ENCODE data around the gene CTXND1. TPM values are rescaled to one million over a fixed set of nuclear protein-coding genes. Genes with fewer than 3 reads are reported as not detected.

CTXND1 gene
- total and polyA plus RNA-seq, 2 of the 8 experiments (the other 6 are each of a cell fraction or from before 2014, with no cell fraction given) = 0.03 TPM; not detected in 1

DNA sequence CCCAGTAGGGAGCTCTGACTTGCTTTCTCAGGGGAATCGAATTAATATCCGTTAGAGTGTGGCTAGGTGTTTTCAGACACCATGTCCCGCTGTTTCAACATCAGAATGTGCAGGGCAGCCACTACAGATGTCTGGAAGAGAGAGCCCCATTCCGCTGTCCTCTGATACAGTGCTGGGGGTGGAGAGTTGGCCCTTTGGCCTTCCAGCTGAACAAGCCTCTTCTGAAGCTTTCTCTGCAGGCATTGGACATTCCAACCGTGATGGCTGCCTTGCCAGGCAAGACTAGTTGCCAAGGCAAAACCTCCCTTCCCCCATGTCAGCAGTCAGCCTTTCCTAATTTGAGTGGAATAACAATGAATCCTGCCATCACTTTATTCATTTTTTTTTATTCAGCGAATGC, 97.7 kb downstream of the CTXND1 start:
- no peak for FAIRE-seq
- WGBS, 2 experiments (ENCODE audit: extremely low coverage in 1 of 2, insufficient coverage in 1 of 2, insufficient read length in 1 of 2, insufficient replicate concordance in 2 of 2, low coverage in 1 of 2, low lambda C conversion rate in 2 of 2, missing lambda C conversion rate in 1 of 2) = 84% methylated on average over 6 of the region's 6 CpGs; no CpG with 5 or more reads in 1 of the 2 experiments
- no peak overlapping the region; a peak in 1 of 4 replicates for H3K4me2 ChIP-seq (ENCODE audit: insufficient read depth in 1 of 2, low read depth in 2 of 2, low read length in 2 of 2)

More for the DNA sequence above, 97.7 kb downstream of the CTXND1 start:
- no peak overlapping the region for H2BK120ac ChIP-seq (replicated peaks; ENCODE audit: low read depth, low read length)
- no peak overlapping the region for H2AFZ ChIP-seq (ENCODE audit: low read length)
- ChIA-PET CTCF (ENCODE audit: partially characterized antibody) (interaction anchor here (1.0 to 1.6 kb wide), 5 partner anchors 18 to 155 kb away, joined by 3 to 5 read pairs (median 3); no protein-coding TSS in a partner anchor), POLR2A (ENCODE audit: partially characterized antibody) (interaction anchor here (0.6 to 1.5 kb wide), 7 partner anchors 13 to 357 kb away, joined by 3 to 6 read pairs (median 4); partner anchors contain the start of gene ZFAND6)
- H3K79me2 ChIP-seq (ENCODE audit: control insufficient read depth in 1 of 2, insufficient read depth in 2 of 2, low read length in 2 of 2) = no peaks in the 10 kb centered on the region
- no peak overlapping the region for H4K5ac ChIP-seq (ENCODE audit: insufficient read length, low read depth, low read length)
- H3K36me3 ChIP-seq (ENCODE audit: control insufficient read depth in 2 of 4, insufficient read depth in 4 of 4, low read length in 3 of 4) = no peaks in the 10 kb centered on the region; a peak in 1 of 8 replicates
- no peak overlapping the region for H3K56ac ChIP-seq (replicated peaks; ENCODE audit: insufficient read length, low read depth, low read length)
- no peak overlapping the region for H3K18ac ChIP-seq (ENCODE audit: extremely low read depth, low read length)
- DNase-seq (ENCODE audit: low read depth in 1 of 2, low spot score in 2 of 2) = no peak
- no peak overlapping the region for H3K4ac ChIP-seq (replicated peaks; ENCODE audit: insufficient read length, low read depth, low read length)
- peaks cover 3% of the 10 kb centered on the region; the same call in 1 of the 2 replicates for H3K79me1 ChIP-seq (ENCODE audit: low read depth, low read length)
- H3K14ac ChIP-seq (ENCODE audit: insufficient read length) = no peak overlapping the region
- no peak overlapping the region for H4K8ac ChIP-seq (ENCODE audit: extremely low read depth, insufficient read depth, low read length)
- H3K9ac ChIP-seq (replicated peaks in 1 of 4; ENCODE audit: extremely low read depth in 1 of 4, low read depth in 3 of 4, low read length in 3 of 4) = no peak overlapping the region
- no peak overlapping the region for H2BK20ac ChIP-seq (ENCODE audit: low read length)
- peaks cover 0 to 2% (median 0%) of the 10 kb centered on the region in 4 experiments; a peak in 2 of 7 replicates for H3K27me3 ChIP-seq (replicated peaks in 1 of 4; ENCODE audit: control insufficient read depth in 3 of 4, extremely low read depth in 1 of 4, insufficient read depth in 3 of 4, low read length in 3 of 4)
- H2BK15ac ChIP-seq (ENCODE audit: low read length) = no peak overlapping the region
- peak overlapping the region in 1 of 4 experiments; percentile 83; a peak in 1 of 8 replicates for H3K4me3 ChIP-seq (ENCODE audit: extremely low read depth in 1 of 4, insufficient read depth in 2 of 4, low read depth in 3 of 4, low read length in 4 of 4)
- H4K20me1 ChIP-seq (replicated peaks in 1 of 2; ENCODE audit: control insufficient read depth in 1 of 2, insufficient read depth in 2 of 2, low read length in 2 of 2) = peaks cover 0 to 3% of the 10 kb centered on the region in 2 experiments
- H3K23me2 ChIP-seq (ENCODE audit: low read depth, low read length) = peaks cover 9% of the 10 kb centered on the region
- no peak for TF ChIP-seq BACH1 (IDR thresholded peaks at IDR 0.05; ENCODE audit: low read length)
- no peak for TF ChIP-seq SP2 (IDR thresholded peaks at IDR 0.05; ENCODE audit: low read length)
- TF ChIP-seq POLR2A (IDR thresholded peaks at IDR 0.05; ENCODE audit: control extremely low read depth in 1 of 2, low read depth in 2 of 2, low read length in 2 of 2) = no peak
- no peak overlapping the region for H3K23ac ChIP-seq (ENCODE audit: insufficient read length)
- no peak overlapping the region for H2BK12ac ChIP-seq (ENCODE audit: low read depth, low read length)
- H2BK5ac ChIP-seq (ENCODE audit: low read depth, low read length) = no peak overlapping the region
- H4K91ac ChIP-seq (replicated peaks; ENCODE audit: insufficient read length, low read length) = no peak overlapping the region
- peaks cover 0 to 12% (median 2%) of the 10 kb centered on the region in 4 experiments; a peak in 3 of 7 replicates for H3K4me1 ChIP-seq (replicated peaks in 1 of 4; ENCODE audit: control insufficient read depth in 3 of 4, insufficient read depth in 4 of 4, low read length in 3 of 4)
- no peak overlapping the region for H3K27ac ChIP-seq (ENCODE audit: low read depth, low read length)
- no peak overlapping the region for H2AK5ac ChIP-seq (ENCODE audit: low read depth, low read length)
- H3K9me3 ChIP-seq (ENCODE audit: insufficient read depth in 2 of 2, low read depth in 1 of 2, low read length in 1 of 2) = no peaks in the 10 kb centered on the region

Measured in H1 (cell line).